Stimulated activated CD4-positive, alpha-beta T cell treated with anti-CD3 and anti-CD28 coated beads, Interleukin-12 subunit alpha, Interleukin-12 subunit beta, amount 100 ng/mL, for 24 hours (primary cell): ENCODE data around the gene SHC1.

Experiments used
- DNase-seq, 2 experiments: peaks; one replicate each; pipeline ENCODE4 v3.0.0-alpha.2; 2020; ENCODE audit warnings: low read depth in 2 of 2

SHC1 gene

GRCh38 chr1:155008015-155008941 lies 37.7 kb upstream of the SHC1 start:
- peak in 1 of 2 experiments; percentile 88 for DNase-seq

GRCh38 chr1:155007251-155007828 lies 36.8 kb upstream of the SHC1 start:
- DNase-seq, result no peak

- no peak for DNase-seq
Measured at GRCh38 chr1:155006601-155007101, 36.1 kb upstream of the SHC1 start.

- DNase-seq, result no peak
Measured at GRCh38 chr1:155005076-155006011, 34.8 kb upstream of the SHC1 start.

- DNase-seq, result no peak
Measured at GRCh38 chr1:155004352-155005075, 34.0 kb upstream of the SHC1 start.

GRCh38 chr1:155003766-155004351 lies 33.3 kb upstream of the SHC1 start:
- no peak for DNase-seq

GRCh38 chr1:155003227-155003765 lies 32.7 kb upstream of the SHC1 start:
- no peak for DNase-seq

GRCh38 chr1:155002464-155003226 lies 32.1 kb upstream of the SHC1 start, which contains the start of gene ZBTB7B:
Gene ZBTB7B, plus strand, starts transcription at chr1:155002802. Its CDS starts 11,859 bp downstream, at chr1:155014661.
- DNase-seq, result no peak

- peak; percentile 97 to 100 for DNase-seq
Measured at GRCh38 chr1:155001675-155002463, 31.3 kb upstream of the SHC1 start.

GRCh38 chr1:155001425-155001674 lies 30.8 kb upstream of the SHC1 start:
- no peak for DNase-seq

- DNase-seq, result peak; percentile 67 to 86
Measured at GRCh38 chr1:155000726-155001424, 30.3 kb upstream of the SHC1 start.

- no peak for DNase-seq
Measured at GRCh38 chr1:155000411-155000725, 29.8 kb upstream of the SHC1 start.

GRCh38 chr1:154999571-155000410 lies 29.2 kb upstream of the SHC1 start:
- DNase-seq, result peak in 1 of 2 experiments; percentile 77

GRCh38 chr1:154998818-154999570 lies 28.4 kb upstream of the SHC1 start:
- peak in 1 of 2 experiments; percentile 79 for DNase-seq

- DNase-seq, result no peak
Measured at GRCh38 chr1:154998201-154998780, 27.7 kb upstream of the SHC1 start.

- DNase-seq, result no peak
Measured at GRCh38 chr1:154996966-154997701, 26.6 kb upstream of the SHC1 start.
